ENCODE results near the gene GUCY2D.

GRCh38 chr17:8016632-8017424, 14.4 kb downstream of the GUCY2D start:
- TF ChIP-seq POLR2A (IDR thresholded peaks at IDR 0.05) (no peak), EP300 (IDR thresholded peaks at IDR 0.05) (no peak)
- TF ChIP-seq, protein P1, sequence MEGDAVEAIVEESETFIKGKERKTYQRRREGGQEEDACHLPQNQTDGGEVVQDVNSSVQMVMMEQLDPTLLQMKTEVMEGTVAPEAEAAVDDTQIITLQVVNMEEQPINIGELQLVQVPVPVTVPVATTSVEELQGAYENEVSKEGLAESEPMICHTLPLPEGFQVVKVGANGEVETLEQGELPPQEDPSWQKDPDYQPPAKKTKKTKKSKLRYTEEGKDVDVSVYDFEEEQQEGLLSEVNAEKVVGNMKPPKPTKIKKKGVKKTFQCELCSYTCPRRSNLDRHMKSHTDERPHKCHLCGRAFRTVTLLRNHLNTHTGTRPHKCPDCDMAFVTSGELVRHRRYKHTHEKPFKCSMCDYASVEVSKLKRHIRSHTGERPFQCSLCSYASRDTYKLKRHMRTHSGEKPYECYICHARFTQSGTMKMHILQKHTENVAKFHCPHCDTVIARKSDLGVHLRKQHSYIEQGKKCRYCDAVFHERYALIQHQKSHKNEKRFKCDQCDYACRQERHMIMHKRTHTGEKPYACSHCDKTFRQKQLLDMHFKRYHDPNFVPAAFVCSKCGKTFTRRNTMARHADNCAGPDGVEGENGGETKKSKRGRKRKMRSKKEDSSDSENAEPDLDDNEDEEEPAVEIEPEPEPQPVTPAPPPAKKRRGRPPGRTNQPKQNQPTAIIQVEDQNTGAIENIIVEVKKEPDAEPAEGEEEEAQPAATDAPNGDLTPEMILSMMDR (IDR thresholded peaks at IDR 0.05) = peak; percentile 31 to 66

All from suprapubic skin (tissue), 3 donors.